Peyer's patch (tissue), 4 donors: Measurements from ENCODE around the gene HP1BP3. TPM values are rescaled to one million over a fixed set of nuclear protein-coding genes. Genes with fewer than 3 reads are reported as not detected.

Source experiments
- DNase-seq, 3 donors: peaks; one replicate each; pipeline ENCODE4 v3.0.0-alpha.2; 2017 to 2019
- H3K27ac ChIP-seq, 4 donors: fragments of 200-600 bp; sonication (generic); one replicate each; pipeline ENCODE4 v1.5.1; 2016 to 2019
- H3K27me3 ChIP-seq, 2 donors: fragments of 200-600 bp; sonication (generic); one replicate each; pipeline ENCODE4 v1.5.1; 2019
- H3K36me3 ChIP-seq, 3 donors: fragments of 200-600 bp; sonication (generic); one replicate each; pipeline ENCODE4 v1.5.1; 2016 to 2019
- H3K4me1 ChIP-seq, 4 donors: fragments of 200-600 bp; sonication (generic); one replicate each; pipeline ENCODE4 v1.5.1; 2016 to 2019
- H3K4me3 ChIP-seq, 4 donors: fragments of 200-600 bp; sonication (generic); 1 replicate in 3 of 4; 2 replicates in 1 of 4; pipeline ENCODE4 v1.5.1; 2016 to 2019; ENCODE audit warnings: mild to moderate bottlenecking in 1 of 4
- H3K9me3 ChIP-seq, 4 donors: fragments of 200-600 bp; sonication (generic); one replicate each; pipeline ENCODE4 v1.5.1; 2016 to 2019; ENCODE audit warnings: mild to moderate bottlenecking in 1 of 4
- CTCF ChIP-seq, 6 experiments: fragments of 450-650 bp in 4 of 6; fragments of 200-600 bp in 2 of 6; sonication (generic) in 1 of 6; IDR thresholded peaks; one replicate each; pipeline ENCODE4 v1.5.1; 2017 to 2019; ENCODE audit warnings: antibody characterized with exemption in 6 of 6, mild to moderate bottlenecking in 3 of 6, moderate library complexity in 1 of 6
- POLR2A ChIP-seq, 2 donors: fragments of 450-650 bp; IDR thresholded peaks; one replicate each; pipeline ENCODE4 v1.5.1; 2017; ENCODE audit warnings: antibody characterized with exemption in 2 of 2, mild to moderate bottlenecking in 2 of 2, moderate library complexity in 2 of 2
- total RNA-seq, 4 donors: library from RNA; depleted of rRNA; stranded (reverse); fragments of >200 nt; gene quantifications; one replicate each; pipeline ENCODE4 v1.1.0, GENCODE V29; 2016

Gene HP1BP3
- total RNA-seq, 4 donors from 2014 or later, result 259 to 1,144 (median 287) TPM

GRCh38 chr1:20711285-20712214 lies 75.6 kb downstream of the HP1BP3 start:
- Histone ChIP-seq H3K27ac (no peak overlapping the region), H3K27me3 (peaks cover 0 to 5% of the 10 kb centered on the region in 2 donors), H3K4me1 (no peaks in the 10 kb centered on the region), H3K36me3 (no peaks in the 10 kb centered on the region), H3K4me3 (no peak overlapping the region), H3K9me3 (no peaks in the 10 kb centered on the region)
- TF ChIP-seq POLR2A (IDR thresholded peaks at IDR 0.05) (no peak), CTCF (IDR thresholded peaks at IDR 0.05) (no peak)
- DNase-seq, result no peak

GRCh38 chr1:20710469-20711284 lies 76.4 kb downstream of the HP1BP3 start:
- no peak for TF ChIP-seq CTCF (IDR thresholded peaks at IDR 0.05)
- no peak for TF ChIP-seq POLR2A (IDR thresholded peaks at IDR 0.05)
- no peaks in the 10 kb centered on the region for H3K27me3 ChIP-seq
- no peak overlapping the region for H3K27ac ChIP-seq
- H3K4me1 ChIP-seq, result no peaks in the 10 kb centered on the region
- H3K36me3 ChIP-seq, result no peaks in the 10 kb centered on the region
- DNase-seq, result no peak
- no peaks in the 10 kb centered on the region for H3K9me3 ChIP-seq
- no peak overlapping the region for H3K4me3 ChIP-seq

GRCh38 chr1:20709868-20710267 lies 77.2 kb downstream of the HP1BP3 start:
- Histone ChIP-seq H3K4me1 (no peaks in the 10 kb centered on the region), H3K4me3 (no peak overlapping the region), H3K36me3 (no peaks in the 10 kb centered on the region), H3K27me3 (no peaks in the 10 kb centered on the region), H3K27ac (no peak overlapping the region), H3K9me3 (no peaks in the 10 kb centered on the region)
- no peak for TF ChIP-seq CTCF (IDR thresholded peaks at IDR 0.05)
- TF ChIP-seq POLR2A (IDR thresholded peaks at IDR 0.05), result no peak
- no peak for DNase-seq

- DNase-seq, result no peak
- no peak for TF ChIP-seq CTCF (IDR thresholded peaks at IDR 0.05)
- no peak for TF ChIP-seq POLR2A (IDR thresholded peaks at IDR 0.05)
Measured at GRCh38 chr1:20708891-20709290, 78.2 kb downstream of the HP1BP3 start.

GRCh38 chr1:20708057-20708456 lies 79.0 kb downstream of the HP1BP3 start:
- no peak for DNase-seq
- Histone ChIP-seq H3K9me3 (no peaks in the 10 kb centered on the region), H3K27me3 (no peaks in the 10 kb centered on the region), H3K27ac (no peak overlapping the region), H3K4me1 (no peaks in the 10 kb centered on the region), H3K36me3 (no peaks in the 10 kb centered on the region), H3K4me3 (no peak overlapping the region)
- TF ChIP-seq POLR2A (IDR thresholded peaks at IDR 0.05), result no peak
- no peak for TF ChIP-seq CTCF (IDR thresholded peaks at IDR 0.05)

More at GRCh38 chr1:20708891-20709290, 78.2 kb downstream of the HP1BP3 start:
- Histone ChIP-seq H3K36me3 (no peaks in the 10 kb centered on the region), H3K9me3 (no peaks in the 10 kb centered on the region), H3K4me3 (no peak overlapping the region), H3K27ac (no peak overlapping the region), H3K27me3 (no peaks in the 10 kb centered on the region), H3K4me1 (no peaks in the 10 kb centered on the region)
